PC-9 (cell line): ENCODE measurements around the gene PRR33. TPM values are rescaled to one million over a fixed set of nuclear protein-coding genes. Genes with fewer than 3 reads are reported as not detected.

Source experiments
- BruUV-seq: library from RNA; stranded (reverse); fragments of 400-500 nt; replicated peaks from 2 replicates; lab custom pipeline; 2021; lab: Mats Ljungman, UMichigan
- CTCF ChIA-PET: fragments of 300-600 bp; sonication (Branson Sonifier 250); formaldehyde crosslinking; loops from one replicate; lab custom pipeline; 2022; ENCODE audit warnings: antibody characterized with exemption; lab: Charles Lee
- POLR2A ChIA-PET: fragments of 300-600 bp; sonication (Branson Sonifier 250); formaldehyde crosslinking; loops from one replicate; lab custom pipeline; 2022; ENCODE audit warnings: antibody characterized with exemption; ENCODE audit not compliant: unreplicated experiment; lab: Charles Lee
- DNase-seq, 2 experiments: peaks; one replicate each; pipeline versions ENCODE4 v3.0.0 to v3.0.0-alpha.2; 2015 to 2022; ENCODE audit warnings: mixed read lengths in 1 of 2
- H2AFZ ChIP-seq: fragments of 200-600 bp; sonication (generic); 2 replicates; pipeline ENCODE4 v1.8.1; 2017; ENCODE audit warnings: antibody characterized with exemption
- H3F3A ChIP-seq: fragments of 200-600 bp; sonication (generic); 2 replicates; pipeline ENCODE4 v1.8.1; 2017; ENCODE audit warnings: antibody characterized with exemption, mild to moderate bottlenecking, low read depth; ENCODE audit not compliant: insufficient read depth
- H3K27ac ChIP-seq: fragments of 200-600 bp; sonication (generic); 2 replicates; pipeline ENCODE4 v1.6.1; 2016; ENCODE audit warnings: mixed run types
- H3K27me3 ChIP-seq: fragments of 200-600 bp; sonication (generic); 2 replicates; pipeline ENCODE4 v1.6.1; 2016; ENCODE audit warnings: low read depth, mixed run types; ENCODE audit not compliant: insufficient read depth
- H3K36me3 ChIP-seq: fragments of 200-600 bp; sonication (generic); 2 replicates; pipeline ENCODE4 v1.6.1; 2016; ENCODE audit warnings: low read depth, mixed run types
- H3K4me1 ChIP-seq: fragments of 200-600 bp; sonication (generic); replicated peaks from 2 replicates; pipeline ENCODE4 v1.6.1; 2016; ENCODE audit warnings: mixed run types; ENCODE audit not compliant: insufficient read depth
- H3K4me2 ChIP-seq: fragments of 200-600 bp; sonication (generic); 2 replicates; pipeline ENCODE4 v1.6.1; 2017; ENCODE audit warnings: mixed run types
- H3K4me3 ChIP-seq: fragments of 200-600 bp; sonication (generic); 2 replicates; pipeline ENCODE4 v1.6.1; 2016; ENCODE audit warnings: mixed run types
- H3K79me2 ChIP-seq: fragments of 200-600 bp; sonication (generic); 2 replicates; pipeline ENCODE4 v1.6.1; 2017; ENCODE audit warnings: low read depth, mixed run types
- H3K9me2 ChIP-seq: fragments of 200-600 bp; sonication (generic); 2 replicates; pipeline ENCODE4 v1.8.1; 2017; ENCODE audit warnings: mild to moderate bottlenecking; ENCODE audit not compliant: insufficient read depth
- H3K9me3 ChIP-seq: fragments of 200-600 bp; sonication (generic); 2 replicates; pipeline ENCODE4 v1.8.1; 2016; ENCODE audit warnings: low read depth; ENCODE audit not compliant: insufficient read depth
- H4K20me1 ChIP-seq: fragments of 200-600 bp; sonication (generic); 2 replicates; pipeline ENCODE4 v1.8.1; 2017; ENCODE audit not compliant: insufficient read depth
- EZH2 ChIP-seq: fragments of 200-600 bp; sonication (generic); IDR thresholded peaks from 2 replicates; pipeline ENCODE4 v1.8.0; 2017; ENCODE audit warnings: antibody characterized with exemption, low read depth
- intact Hi-C: fragments of 100-400 bp; cut with micrococcal nuclease; formaldehyde crosslinking; loops from one replicate; pipeline ENCODE4 v1.10.0; 2022; ENCODE audit not compliant: unreplicated experiment
- total RNA-seq: library from RNA; stranded (reverse); gene quantifications from 2 replicates; pipeline ENCODE4 v1.2.3, GENCODE V29; 2021
- TF ChIP-seq, protein P1 (sequence below): fragments of 200-600 bp; sonication (generic); conservative IDR thresholded peaks from 2 replicates; pipeline ENCODE4 v1.6.1; 2017; ENCODE audit warnings: mixed run types, antibody characterized with exemption, mild to moderate bottlenecking, moderate library complexity

The PRR33 gene
- total RNA-seq, 1 experiment from 2014 or later = not detected

DNA sequence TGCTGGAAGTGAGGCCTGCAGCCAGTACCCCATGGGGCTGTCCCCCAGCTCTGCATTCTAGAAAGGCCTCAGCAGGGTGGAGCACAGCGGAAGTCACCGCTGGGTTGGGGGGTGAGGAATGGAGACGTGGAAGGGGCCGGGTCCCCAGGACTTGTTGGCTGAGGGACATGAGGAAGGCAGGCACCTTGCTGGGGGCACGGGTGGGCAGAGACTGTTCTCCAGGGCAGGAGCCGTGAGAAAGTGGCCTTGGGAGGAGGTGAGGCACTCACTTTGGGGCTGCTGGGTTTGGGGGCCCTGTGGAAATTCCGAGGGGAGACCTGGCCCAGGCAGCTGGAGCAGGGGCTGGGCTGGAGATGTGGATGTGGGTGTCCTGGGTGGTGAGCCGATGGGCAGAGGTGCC is 47.9 kb downstream of the PRR33 start:
- no peak for DNase-seq
- ChIA-PET CTCF (no interaction called here), POLR2A (no interaction called here)
- Histone ChIP-seq H3K4me2 (no peak overlapping the region), H3K79me2 (no peaks in the 10 kb centered on the region), H3F3A (no peaks in the 10 kb centered on the region), H4K20me1 (no peaks in the 10 kb centered on the region), H3K9me2 (no peaks in the 10 kb centered on the region), H2AFZ (no peak overlapping the region), H3K4me1 (no peaks in the 10 kb centered on the region; the same call in 1 of the 2 replicates), H3K4me3 (no peak overlapping the region), H3K27ac (no peak overlapping the region), H3K9me3 (no peaks in the 10 kb centered on the region), H3K36me3 (no peaks in the 10 kb centered on the region), H3K27me3 (no peaks in the 10 kb centered on the region)
- TF ChIP-seq, protein P1, sequence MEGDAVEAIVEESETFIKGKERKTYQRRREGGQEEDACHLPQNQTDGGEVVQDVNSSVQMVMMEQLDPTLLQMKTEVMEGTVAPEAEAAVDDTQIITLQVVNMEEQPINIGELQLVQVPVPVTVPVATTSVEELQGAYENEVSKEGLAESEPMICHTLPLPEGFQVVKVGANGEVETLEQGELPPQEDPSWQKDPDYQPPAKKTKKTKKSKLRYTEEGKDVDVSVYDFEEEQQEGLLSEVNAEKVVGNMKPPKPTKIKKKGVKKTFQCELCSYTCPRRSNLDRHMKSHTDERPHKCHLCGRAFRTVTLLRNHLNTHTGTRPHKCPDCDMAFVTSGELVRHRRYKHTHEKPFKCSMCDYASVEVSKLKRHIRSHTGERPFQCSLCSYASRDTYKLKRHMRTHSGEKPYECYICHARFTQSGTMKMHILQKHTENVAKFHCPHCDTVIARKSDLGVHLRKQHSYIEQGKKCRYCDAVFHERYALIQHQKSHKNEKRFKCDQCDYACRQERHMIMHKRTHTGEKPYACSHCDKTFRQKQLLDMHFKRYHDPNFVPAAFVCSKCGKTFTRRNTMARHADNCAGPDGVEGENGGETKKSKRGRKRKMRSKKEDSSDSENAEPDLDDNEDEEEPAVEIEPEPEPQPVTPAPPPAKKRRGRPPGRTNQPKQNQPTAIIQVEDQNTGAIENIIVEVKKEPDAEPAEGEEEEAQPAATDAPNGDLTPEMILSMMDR = no peak
- no peak for TF ChIP-seq EZH2
- intact Hi-C loops = no loop called here
- no TSS peak for BruUV-seq

- DNase-seq = no peak
- CTCF ChIA-PET = no interaction called here
- H3K9me2 ChIP-seq = no peaks in the 10 kb centered on the region
- no peak for TF ChIP-seq EZH2
- TF ChIP-seq, protein P1 = no peak
- intact Hi-C loops = no loop called here
- no peaks in the 10 kb centered on the region for H3K36me3 ChIP-seq
- H4K20me1 ChIP-seq = no peaks in the 10 kb centered on the region
- H3K4me3 ChIP-seq = no peak overlapping the region
- POLR2A ChIA-PET = no interaction called here
- H3K4me1 ChIP-seq = no peaks in the 10 kb centered on the region; the same call in 1 of the 2 replicates
- H3K9me3 ChIP-seq = no peaks in the 10 kb centered on the region
- no peak overlapping the region for H2AFZ ChIP-seq
- no TSS peak for BruUV-seq
- H3K4me2 ChIP-seq = no peak overlapping the region
- no peaks in the 10 kb centered on the region for H3K27me3 ChIP-seq
- H3K79me2 ChIP-seq = no peaks in the 10 kb centered on the region
- no peak overlapping the region for H3K27ac ChIP-seq
- H3F3A ChIP-seq = no peaks in the 10 kb centered on the region
Observed at GRCh38 chr11:1843098-1843473, 48.6 kb downstream of the PRR33 start.

DNA sequence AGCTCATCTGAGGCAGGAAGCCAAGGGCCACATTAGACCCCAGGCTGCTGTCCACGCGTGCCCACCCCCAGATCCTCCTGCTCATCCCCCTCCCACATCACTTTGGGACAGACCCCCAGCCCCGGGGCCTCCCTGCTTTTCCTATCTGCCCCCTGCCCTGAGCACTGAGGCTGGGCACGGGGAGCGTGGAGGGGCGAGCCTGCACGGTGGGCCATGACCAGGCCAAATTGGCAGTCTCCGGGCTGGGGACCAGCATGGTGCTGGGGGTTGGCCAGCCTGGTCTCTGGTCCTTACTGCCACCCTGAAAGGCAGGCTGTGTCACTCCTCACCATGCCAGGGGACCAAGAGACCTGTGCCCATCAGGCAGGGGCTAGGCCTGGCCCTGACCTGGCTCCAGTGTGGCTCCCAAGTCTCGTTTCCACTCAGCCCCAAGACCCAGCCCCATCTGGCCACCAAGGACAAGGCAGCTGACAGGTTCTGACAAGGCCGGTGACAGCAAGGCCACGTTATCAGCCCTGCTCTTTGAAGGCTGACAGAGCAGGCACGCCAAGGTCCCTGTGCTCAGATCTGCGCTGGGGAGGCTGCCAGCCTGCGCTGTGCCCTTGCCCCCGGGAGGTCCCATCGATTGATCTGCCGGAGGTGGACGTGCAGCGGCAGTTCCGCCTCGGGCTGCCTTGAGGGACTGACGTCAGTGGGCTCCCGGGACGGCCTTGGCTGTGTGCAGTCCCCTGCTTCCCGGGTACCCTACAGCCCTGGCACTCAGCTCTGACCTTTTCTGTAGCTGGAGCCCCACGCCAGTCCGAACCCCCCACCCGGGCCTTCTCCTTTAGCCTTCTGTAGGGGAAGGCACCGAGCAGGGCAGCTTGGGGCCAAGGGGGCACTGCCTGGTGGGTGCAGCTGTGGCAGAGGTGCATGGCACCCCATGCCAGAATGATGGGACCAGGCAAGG is 49.3 kb downstream of the PRR33 start:
- H3K27ac ChIP-seq = no peak overlapping the region
- BruUV-seq = no TSS peak
- no peaks in the 10 kb centered on the region for H3K9me3 ChIP-seq
- no peak overlapping the region for H3K4me2 ChIP-seq
- no peaks in the 10 kb centered on the region for H3K79me2 ChIP-seq
- TF ChIP-seq, protein P1 = no peak
- TF ChIP-seq EZH2 = no peak
- no peak overlapping the region for H2AFZ ChIP-seq
- no peaks in the 10 kb centered on the region for H3F3A ChIP-seq
- no peaks in the 10 kb centered on the region for H3K36me3 ChIP-seq
- ChIA-PET POLR2A (no interaction called here), CTCF (no interaction called here)
- H3K9me2 ChIP-seq = no peaks in the 10 kb centered on the region
- no peaks in the 10 kb centered on the region for H3K27me3 ChIP-seq
- no peak overlapping the region for H3K4me3 ChIP-seq
- intact Hi-C loops = no loop called here
- H4K20me1 ChIP-seq = no peaks in the 10 kb centered on the region
- H3K4me1 ChIP-seq = no peaks in the 10 kb centered on the region; the same call in 1 of the 2 replicates
- no peak for DNase-seq
